Activated CD4-positive, alpha-beta T cell treated with anti-CD3 and anti-CD28 coated beads for 1 hour (primary cell): Measurements from ENCODE around the gene CKLF.
"Not testable (repeated sequence)": the region's sequence is repeated elsewhere in the genome, so short reads cannot be mapped to it uniquely, and the experiment has no call there.

Experiments used
- DNase-seq: peaks from one replicate; pipeline ENCODE4 v3.0.0-alpha.2; 2020

The CKLF gene

GRCh38 chr16:66572356-66572755 lies 20.0 kb downstream of the CKLF start:
- no peak for DNase-seq

- no peak for DNase-seq
These were observed 21.7 kb downstream of the CKLF start for GRCh38 chr16:66574081-66574480.

GRCh38 chr16:66574531-66574930 lies 22.2 kb downstream of the CKLF start:
- no peak for DNase-seq

- DNase-seq = no peak
These were observed 22.7 kb downstream of the CKLF start for GRCh38 chr16:66575060-66575459.

DNA sequence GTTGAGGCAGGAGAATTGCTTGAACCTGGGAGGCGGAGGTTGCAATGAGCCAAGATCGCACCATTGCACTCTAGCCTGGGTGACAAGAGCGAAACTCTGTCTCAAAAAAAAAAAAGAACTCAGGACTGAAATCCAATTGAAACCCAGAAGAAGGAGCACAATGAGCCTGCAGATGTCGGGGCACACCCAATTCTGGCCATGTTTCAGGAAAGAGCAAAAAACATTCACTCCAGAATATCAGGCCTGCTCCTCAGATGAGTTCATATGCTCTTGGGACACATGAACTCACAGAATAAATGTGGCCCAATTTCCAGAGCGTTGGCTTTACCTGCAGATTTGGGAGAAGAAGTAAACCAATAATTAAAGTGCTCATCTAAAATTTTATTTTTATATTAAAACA lies 23.9 kb downstream of the CKLF start:
- no peak for DNase-seq

DNA sequence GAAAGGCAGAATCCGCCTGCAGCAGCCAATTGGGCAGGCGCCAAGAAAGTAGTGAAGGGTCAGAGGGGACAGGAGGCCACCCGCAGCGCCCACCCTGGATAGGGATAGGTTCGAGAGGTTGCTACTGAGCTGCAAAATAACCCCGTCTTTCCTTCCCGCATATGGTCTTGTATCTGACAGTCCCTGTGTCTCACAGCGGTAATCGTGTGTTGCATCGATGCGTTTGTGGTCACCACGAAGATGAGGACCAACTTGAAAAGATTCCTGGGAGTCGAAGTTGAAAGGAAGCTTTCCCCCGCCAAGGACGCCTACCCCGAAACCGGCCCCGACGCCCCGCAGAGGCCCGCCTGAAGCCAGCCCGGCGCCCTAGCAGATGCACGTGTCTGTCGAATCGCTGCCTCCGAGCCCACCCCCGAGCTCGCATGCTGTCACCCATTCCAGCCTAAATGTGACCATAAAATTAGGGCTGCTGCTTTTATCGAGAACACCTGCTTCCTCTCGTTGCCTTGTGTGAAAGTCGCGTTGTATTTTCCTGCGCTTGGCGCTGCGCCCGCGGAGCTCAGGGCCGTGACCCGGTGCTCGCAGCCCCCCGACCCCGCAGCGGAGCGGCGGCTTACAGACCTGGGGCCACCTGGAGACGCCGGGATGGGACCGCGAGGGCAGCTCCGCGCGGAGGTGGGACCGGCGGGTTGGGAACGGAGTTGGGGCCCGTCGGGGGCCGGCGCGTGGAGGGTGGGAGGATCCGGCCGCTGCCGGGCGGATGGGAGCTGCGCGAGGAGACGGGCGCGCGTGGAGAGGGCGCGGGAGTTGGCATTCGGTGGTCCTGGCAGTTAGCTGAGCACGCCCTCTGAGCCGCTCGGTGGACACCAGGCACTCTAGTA lies 26.5 kb downstream of the CKLF start, which contains the start of gene CMTM2:
CMTM2 (plus strand) TSS at position 813 of the 881 bp plus-strand sequence. CDS start 145 bp downstream, outside the sequence.
- no peak for DNase-seq

DNA sequence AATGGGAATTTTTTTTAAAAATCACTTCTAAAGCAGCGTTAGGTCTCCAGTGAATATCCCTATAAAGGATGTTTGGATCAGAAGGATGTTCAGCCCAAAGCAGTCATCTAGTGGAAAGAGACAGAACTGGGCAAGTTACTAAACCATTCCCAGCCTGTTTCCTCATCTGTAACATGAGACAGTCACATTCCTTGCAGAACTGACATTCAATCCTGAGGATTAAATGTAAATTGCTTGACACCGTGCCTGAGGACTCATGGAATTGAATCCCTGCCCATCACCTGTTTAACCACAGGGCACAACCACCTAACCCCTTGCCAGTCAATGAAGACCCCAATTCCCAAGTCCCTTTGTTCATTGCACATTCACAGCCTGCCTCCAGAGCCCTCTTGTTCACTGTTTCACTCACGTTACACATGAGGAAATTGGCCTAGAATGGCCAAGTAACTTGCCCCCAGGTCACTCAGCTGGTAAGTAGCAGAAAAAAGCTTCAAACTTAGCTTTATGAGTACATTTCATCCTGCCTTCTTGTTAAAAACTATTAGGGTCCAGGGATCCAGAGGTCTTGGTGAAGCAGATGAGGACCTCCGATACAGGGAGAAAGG lies 28.3 kb downstream of the CKLF start:
- DNase-seq = no peak

DNA sequence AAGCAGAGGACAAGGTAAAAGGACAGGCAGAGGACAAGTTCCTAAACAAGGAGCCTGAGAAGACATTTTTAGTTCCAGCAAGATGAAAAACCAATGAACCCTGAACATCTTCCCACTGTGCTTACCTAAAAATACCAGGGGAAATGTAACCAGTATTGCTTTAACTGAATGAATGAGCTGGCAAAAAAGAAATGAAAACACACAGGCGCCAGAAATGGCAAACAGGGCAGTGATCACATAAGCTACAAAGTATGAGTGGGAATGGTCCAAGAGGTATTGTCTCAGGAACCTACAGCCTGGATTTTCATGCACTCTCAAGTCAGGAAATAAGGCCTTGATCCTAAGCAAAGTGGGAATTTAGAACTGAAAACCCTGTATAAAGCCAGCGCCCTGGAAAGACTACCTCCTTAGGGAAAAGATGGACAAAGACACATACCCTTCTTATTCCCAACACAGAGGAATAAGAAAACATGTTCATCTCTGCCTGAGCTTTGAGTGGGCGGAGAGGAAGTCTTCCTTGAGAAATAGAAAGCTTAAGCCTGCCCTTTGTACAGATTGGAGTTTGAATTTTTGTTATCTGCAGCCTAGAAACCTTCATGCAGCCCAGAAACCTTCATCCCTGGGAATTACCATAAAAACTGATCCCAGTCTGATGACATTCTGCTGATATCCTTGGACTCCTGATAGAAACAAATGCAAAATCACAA lies 29.0 kb downstream of the CKLF start:
- no peak for DNase-seq

DNA sequence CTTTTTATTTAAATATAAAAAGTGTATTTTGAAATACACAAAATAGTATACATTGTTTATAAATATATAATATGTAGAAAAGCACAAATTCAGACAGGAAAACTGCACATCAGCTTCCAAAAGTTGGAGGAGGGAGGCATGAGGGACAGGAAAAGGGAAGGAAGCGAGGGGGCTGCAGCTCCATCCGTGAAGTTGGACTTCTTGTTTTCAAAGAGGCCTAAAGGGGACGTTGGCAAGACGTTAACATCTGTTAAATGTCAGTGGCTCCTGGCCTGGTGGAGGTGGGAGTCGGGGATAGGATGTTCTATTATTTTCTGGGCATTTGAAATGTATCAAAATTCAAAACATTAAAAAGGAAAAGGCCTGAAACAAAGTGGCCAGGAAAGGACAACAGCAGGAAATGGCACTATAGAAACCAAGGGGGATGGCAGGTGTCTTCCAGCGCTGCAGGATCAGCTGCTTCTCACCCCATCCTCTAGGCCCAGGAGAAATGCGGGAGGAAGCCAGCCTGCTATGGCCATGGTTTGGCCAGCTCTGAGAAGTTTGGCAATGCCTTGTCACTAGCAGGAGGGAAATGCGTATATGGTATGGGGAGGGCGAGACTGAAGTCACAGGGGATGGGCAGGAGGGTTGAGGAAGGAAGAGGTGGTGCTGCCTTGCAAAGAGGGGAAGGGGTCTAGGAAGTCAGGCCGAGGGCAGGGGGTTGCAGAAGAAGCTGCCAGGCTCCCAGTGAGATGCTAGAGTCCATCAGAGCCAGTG lies 33.3 kb downstream of the CKLF start:
- DNase-seq = no peak

DNA sequence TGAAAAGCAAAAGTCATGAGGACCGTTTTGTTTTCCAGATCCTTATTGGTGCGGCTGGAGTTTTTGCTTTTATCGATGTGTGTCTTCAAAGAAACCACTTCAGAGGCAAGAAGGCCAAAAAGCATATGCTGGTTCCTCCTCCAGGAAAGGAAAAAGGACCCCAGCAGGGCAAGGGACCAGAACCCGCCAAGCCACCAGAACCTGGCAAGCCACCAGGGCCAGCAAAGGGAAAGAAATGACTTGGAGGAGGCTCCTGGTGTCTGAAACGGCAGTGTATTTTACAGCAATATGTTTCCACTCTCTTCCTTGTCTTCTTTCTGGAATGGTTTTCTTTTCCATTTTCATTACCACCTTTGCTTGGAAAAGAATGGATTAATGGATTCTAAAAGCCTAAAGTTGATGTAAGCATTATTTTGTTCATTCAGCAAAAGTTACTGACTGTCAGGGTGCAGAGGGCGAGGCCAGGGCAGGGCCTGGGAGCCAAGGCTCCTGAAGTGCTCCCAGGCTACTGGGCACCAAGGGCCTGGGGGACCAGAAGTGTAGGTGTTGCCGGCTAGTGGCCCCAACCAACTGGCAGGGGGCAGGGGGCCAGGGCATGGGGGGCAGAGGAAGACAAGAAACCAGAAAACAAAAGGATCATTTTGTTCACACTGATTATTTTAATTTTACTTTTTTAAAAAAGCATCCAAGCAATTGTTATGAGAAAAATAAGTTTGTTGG lies 35.7 kb downstream of the CKLF start:
- no peak for DNase-seq

- DNase-seq = peak; percentile 49
These were observed 36.8 kb downstream of the CKLF start for GRCh38 chr16:66588981-66589713.

DNA sequence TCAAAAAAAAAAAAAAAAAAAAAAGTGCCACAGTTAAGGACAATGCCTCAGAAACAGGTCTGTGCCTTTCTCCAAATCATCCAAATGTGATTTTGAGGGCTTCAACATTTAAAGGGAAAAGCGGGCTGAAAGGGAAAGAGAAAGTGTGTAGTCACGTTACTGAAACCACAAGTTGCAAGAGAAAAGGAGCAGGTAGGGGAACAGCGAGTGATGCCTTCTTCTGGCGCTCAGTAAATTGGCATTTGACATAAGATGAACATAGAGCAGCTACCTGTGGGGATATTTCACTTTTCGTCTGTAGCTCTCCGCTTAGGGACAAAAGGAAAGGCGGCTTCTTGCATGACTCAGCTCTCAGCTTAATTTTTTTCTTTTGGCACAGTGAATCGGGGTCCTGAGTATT lies 37.9 kb downstream of the CKLF start:
- DNase-seq = no peak

DNA sequence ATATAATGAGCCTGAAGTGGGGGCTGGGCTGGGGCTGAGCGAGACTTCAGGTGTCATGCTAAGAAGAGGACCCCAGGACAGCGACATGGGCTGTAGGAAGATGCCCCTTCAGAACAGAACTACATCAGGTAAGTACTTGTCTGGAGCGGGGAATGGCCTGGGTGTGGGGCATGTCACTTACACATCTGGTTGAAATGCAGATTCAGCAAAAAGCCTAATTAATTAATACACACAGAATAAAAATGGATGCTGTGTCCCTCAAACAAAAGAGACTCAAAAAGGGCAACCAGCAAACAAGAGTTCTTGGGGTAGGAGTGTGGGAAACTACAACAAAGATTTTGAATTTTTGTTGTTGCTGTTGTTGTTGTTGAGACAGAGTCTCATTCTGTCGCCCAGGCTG lies 38.6 kb downstream of the CKLF start:
- DNase-seq = no peak

DNA sequence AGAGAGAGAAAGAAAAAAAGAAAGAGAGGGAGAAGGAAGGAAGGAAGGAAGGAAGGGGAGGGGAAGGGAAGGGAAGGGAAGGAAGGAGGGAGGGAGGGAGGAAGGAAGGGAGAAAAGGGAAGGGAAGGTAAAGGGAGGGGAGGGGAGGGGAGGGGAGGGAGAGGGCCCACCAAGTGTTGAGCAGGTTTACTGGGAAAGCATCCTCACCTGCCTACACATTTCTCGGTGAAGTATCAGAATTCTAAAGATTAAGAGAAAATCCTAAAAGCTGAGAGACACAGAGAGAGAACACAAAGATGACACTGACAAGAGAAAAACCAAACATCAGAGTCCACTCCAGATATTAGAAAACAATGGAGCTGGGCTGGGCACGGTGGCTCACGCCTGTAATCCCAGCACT lies 39.9 kb downstream of the CKLF start:
- no peak for DNase-seq

DNA sequence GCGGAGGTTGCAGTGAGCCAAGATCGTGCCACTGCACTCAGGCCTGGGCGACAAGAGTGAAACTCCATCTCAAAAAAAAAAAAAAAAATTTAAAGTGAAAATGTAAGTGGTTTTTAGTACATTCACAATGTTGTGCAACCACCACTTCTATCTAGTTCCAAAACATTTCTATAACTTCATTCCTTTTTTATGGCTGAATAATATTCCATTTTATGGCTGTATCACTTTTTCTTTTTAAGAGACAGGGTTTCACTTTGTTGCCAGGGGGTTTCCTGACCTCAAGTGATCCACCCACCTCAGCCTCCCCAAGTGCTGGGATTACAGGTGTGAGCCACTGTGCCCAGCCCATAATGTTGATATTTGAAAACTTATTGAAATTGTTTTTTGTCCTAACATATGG lies 40.4 kb downstream of the CKLF start:
- DNase-seq = no peak

GRCh38 chr16:66594739-66595138 lies 42.4 kb downstream of the CKLF start:
- no peak for DNase-seq

GRCh38 chr16:66596559-66596958 lies 44.2 kb downstream of the CKLF start:
- DNase-seq = not testable (repeated sequence)

DNA sequence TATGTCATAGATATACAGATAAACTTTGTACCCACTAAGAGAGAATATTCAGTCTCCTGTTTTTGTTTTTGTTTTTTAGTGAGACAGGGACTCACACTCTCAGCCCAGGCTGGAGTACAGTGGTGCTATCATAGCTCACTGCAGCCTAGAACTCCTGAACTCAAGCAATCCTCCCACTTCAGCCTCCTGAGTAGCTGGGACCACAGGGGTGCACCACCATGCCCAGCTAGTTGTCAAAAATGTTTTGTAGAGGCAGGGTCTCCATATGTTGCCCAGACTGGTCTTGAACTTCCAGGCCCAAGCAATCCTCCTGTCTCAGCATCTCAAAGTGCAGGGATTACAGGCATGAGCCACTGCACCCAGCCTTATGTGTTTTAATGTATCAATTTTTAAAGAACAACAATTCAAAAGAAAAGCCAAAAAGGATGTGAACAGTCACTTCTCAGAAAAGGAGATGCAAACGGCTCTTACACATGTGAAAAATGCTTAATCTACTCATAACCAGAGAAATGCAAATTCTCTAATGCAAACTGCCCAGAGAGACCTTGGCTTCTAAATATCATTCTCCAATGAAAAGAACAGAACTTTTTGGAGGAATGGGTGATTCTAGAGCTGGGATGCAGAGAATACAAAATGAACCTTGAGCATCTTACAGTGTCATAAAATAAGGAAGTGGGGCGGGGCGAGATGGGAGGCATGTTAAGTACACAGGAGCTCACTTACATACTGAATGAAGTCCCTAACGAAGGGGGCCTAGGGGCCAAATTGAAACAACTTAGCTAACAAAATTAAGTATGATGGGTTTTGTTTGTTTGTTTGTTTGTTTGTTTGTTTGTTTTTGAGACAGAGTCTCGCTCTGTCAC lies 44.8 kb downstream of the CKLF start:
- no peak for DNase-seq

GRCh38 chr16:66598111-66598510 lies 45.7 kb downstream of the CKLF start:
- no peak for DNase-seq

DNA sequence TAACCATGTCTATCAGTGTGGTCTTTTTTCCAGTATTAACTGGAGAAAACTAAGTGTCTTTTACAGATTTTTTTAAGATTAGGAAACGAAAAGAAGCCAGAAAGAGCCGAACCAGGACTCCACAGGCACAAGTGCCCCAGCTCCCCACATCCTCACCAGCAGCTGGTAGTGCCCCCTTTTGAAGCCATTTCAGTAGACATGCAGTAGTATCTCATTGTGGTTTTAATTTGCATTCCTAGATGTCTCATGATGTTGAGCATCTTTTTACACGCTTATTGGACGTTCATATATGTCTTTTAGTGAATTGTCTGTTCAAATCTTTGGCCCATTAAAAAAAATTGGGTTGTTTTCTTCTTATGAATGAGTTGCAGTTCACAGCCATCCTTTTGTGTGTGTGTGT lies 47.4 kb downstream of the CKLF start:
- no peak for DNase-seq

GRCh38 chr16:66600477-66600876 lies 48.1 kb downstream of the CKLF start:
- DNase-seq = no peak
